ENCODE measurements around the gene EFHD1.

EFHD1 gene

DNA sequence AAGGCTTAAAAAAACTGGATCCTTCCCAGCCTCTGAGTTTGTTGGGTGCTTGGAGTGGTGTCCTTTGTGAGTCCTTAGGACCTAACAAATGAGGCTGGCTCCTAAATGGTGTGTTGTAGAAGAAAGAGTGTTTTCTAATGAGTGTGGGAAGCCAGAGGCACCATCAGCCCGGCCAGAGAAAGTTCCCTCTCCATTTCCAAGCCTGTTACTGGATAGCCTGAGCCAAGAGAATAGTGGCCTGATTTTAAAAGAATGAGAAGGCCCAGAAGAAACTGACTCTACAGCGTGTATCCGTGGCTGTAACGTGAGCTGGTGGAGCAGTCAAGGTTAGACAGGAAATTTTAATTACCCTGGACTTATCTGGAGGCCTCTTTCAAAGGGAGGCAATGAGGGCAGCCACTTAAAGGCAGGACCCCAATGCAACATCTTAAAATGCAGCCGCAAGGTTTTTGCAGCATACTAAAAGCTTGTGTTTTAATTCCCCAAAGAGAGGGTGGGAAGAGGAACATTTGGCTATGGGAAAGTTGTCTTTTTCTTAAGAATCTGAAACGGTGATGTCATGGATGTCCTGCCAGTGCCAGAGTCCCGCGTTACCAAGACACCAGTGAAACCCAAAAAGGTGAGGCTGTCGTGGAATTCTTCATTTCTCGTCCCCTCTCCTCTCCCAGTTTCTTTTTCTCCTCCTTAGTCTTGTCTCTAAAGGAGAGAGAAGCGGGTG is 4.6 kb downstream of the EFHD1 start:
- TF ChIP-seq, protein P1, sequence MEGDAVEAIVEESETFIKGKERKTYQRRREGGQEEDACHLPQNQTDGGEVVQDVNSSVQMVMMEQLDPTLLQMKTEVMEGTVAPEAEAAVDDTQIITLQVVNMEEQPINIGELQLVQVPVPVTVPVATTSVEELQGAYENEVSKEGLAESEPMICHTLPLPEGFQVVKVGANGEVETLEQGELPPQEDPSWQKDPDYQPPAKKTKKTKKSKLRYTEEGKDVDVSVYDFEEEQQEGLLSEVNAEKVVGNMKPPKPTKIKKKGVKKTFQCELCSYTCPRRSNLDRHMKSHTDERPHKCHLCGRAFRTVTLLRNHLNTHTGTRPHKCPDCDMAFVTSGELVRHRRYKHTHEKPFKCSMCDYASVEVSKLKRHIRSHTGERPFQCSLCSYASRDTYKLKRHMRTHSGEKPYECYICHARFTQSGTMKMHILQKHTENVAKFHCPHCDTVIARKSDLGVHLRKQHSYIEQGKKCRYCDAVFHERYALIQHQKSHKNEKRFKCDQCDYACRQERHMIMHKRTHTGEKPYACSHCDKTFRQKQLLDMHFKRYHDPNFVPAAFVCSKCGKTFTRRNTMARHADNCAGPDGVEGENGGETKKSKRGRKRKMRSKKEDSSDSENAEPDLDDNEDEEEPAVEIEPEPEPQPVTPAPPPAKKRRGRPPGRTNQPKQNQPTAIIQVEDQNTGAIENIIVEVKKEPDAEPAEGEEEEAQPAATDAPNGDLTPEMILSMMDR (IDR thresholded peaks at IDR 0.05; ENCODE audit: control insufficient read depth, extremely low read depth, insufficient read depth): no peak
- H3K4me3 ChIP-seq (ENCODE audit: low read depth, low read length): no peak overlapping the region
- no peak for DNase-seq (ENCODE audit: low read depth)

DNA sequence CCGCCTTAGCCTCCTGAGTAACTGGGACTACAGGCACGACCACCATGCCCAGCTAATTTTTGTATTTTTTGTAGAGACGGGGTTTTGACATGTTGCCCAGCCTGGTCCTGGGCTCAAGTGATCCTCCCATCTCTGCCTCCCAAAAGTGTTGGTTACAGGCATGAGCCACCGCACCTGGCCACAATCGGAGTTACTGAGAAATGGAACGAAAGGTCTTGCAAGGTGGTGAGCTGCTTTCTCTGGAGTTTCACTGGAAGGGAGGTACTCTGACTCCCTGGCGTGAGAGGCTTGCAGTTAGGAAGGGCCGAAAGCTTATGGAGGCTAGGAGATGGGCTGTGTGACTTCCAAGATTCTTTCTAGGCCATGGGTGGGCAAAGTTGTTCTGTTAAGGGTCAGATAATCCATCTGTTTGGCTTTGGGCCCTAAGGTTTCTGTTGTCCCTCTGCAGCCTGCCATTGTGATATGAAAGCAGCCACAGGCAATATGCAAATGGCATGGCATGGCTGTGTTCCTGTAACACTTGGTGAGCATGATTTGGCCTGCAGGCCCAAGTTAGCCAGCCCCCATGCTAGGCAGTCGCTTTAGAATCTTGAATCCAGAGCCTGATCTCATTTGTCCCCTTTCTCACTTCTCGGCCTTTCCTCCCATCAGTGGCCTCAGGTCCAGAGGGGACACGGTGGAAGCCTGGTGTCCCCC is 7.9 kb downstream of the EFHD1 start:
- DNase-seq (ENCODE audit: low read depth): no peak
- TF ChIP-seq, protein P1 (IDR thresholded peaks at IDR 0.05; ENCODE audit: control insufficient read depth, extremely low read depth, insufficient read depth): no peak
- H3K4me3 ChIP-seq (ENCODE audit: low read depth, low read length): no peak overlapping the region

DNA sequence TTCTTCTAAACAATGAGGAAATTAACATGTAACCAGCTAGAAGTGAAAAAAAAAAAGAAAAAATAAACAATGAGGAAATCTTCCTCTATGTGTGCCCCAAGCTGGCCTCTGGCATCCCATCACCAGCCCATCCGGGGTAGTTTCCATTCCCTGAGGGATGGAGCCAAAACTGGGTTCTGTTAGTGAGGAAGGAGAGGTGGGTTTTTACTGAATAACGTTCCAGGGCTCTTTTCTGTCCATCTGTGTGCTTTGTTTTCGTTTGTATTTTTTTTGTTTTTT is 9.7 kb downstream of the EFHD1 start:
- TF ChIP-seq, protein P1 (IDR thresholded peaks at IDR 0.05; ENCODE audit: control insufficient read depth, extremely low read depth, insufficient read depth): no peak
- no peak for DNase-seq (ENCODE audit: low read depth)
- H3K4me3 ChIP-seq (ENCODE audit: low read depth, low read length): no peak overlapping the region

DNA sequence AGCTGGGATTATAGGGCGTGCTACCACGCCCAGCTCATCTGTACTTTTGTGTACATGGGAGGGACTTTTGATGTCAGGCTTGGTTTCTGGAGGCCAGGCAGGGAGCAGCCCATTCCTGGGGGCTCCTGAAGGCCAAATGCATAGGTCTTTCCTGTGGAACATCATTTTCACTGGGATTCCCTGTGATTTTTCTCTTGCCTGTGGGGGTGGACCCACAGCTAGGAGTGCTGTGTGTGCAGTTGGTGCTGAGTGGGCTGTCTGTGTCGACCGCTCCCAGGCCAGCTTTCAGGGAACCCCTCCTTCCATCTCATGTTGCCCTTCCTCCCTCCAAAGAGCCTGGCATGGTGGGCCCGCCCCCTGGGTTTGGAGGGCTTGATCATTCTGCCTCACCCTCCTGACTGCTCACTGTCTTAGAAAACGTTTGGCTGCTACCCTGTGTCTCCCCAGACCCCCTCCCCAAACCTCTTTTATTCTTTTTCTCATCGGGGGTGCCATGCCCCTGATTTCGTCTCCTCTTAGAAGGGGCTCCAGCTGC is 10.5 kb downstream of the EFHD1 start:
- TF ChIP-seq, protein P1 (IDR thresholded peaks at IDR 0.05; ENCODE audit: control insufficient read depth, extremely low read depth, insufficient read depth): no peak
- H3K4me3 ChIP-seq (ENCODE audit: low read depth, low read length): no peak overlapping the region
- DNase-seq (ENCODE audit: low read depth): no peak

DNA sequence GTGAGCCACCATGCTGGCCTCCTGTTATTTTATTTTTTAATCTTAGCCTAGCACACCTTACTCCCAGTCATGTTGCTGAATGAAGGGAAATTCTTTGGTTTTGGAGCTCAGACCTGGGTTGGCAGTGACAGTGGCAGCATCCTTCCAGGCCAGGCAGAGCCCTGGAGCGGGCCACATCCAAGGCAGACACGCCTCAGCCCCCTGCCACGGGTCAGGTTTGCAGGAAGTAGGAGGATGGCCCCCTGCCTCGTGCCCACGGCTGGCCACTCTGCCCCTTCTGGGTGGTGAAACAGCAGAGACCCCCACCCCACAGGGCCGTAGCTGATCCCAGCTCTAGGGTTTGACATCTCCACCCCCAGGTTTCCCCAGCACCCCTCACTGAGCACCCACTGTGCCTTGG is 11.7 kb downstream of the EFHD1 start:
- no peak for DNase-seq (ENCODE audit: low read depth)

DNA sequence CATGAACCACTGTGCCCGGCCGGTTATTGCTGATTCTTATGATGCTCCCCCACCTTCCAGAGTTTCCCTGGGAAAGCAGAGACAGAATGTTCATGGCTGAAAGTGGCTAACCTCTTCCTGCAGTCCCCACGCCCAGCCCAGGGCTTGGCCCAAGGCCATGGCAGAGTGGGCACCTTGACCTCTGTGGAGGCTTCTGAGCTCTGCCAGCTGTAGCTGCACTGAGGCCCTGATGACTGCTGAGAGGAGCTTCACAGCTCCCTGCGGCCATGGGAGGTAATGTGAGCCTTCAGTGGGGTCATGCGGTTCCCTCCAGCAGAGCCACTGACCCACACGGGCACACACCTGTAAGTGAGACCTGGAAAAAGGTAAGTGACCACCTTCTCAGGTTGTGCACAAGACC is 13.3 kb downstream of the EFHD1 start:
- TF ChIP-seq, protein P1 (IDR thresholded peaks at IDR 0.05; ENCODE audit: control insufficient read depth, extremely low read depth, insufficient read depth): no peak
- no peak overlapping the region for H3K4me3 ChIP-seq (ENCODE audit: low read depth, low read length)
- DNase-seq (ENCODE audit: low read depth): no peak

More for the DNA sequence above, 11.7 kb downstream of the EFHD1 start:
- H3K4me3 ChIP-seq (ENCODE audit: low read depth, low read length): no peak overlapping the region
- TF ChIP-seq, protein P1 (IDR thresholded peaks at IDR 0.05; ENCODE audit: control insufficient read depth, extremely low read depth, insufficient read depth): no peak

All from LNCaP clone FGC (cell line).